ENCODE results near the gene CPNE4. TPM values are rescaled to one million over a fixed set of nuclear protein-coding genes. Genes with fewer than 3 reads are reported as not detected.

Gene CPNE4
- total and polyA plus RNA-seq, 2 donors (not counting 3 experiments of a cell fraction or from before 2014, with no cell fraction given): not detected

- no TSS peak for BruUV-seq (replicated peaks)
- no peaks in the 10 kb centered on the region for H4K20me1 ChIP-seq (replicated peaks; ENCODE audit: control insufficient read depth, extremely low read depth, insufficient read depth, low read length)
- TF ChIP-seq FOS (IDR thresholded peaks at IDR 0.05; ENCODE audit: borderline replicate concordance, insufficient read depth, low read length) (no peak), MAX (IDR thresholded peaks at IDR 0.05; ENCODE audit: insufficient read depth, insufficient read length) (no peak), EZH2 (IDR thresholded peaks at IDR 0.05; ENCODE audit: borderline replicate concordance, low read depth, low read length, severe bottlenecking) (no peak), POLR2AphosphoS5 (IDR thresholded peaks at IDR 0.05; ENCODE audit: insufficient read depth, low read depth, low read length) (no peak), GATA2 (IDR thresholded peaks at IDR 0.05; ENCODE audit: insufficient read depth, insufficient read length, low read depth, low read length) (no peak), POLR2A (IDR thresholded peaks at IDR 0.05; ENCODE audit: low read depth, low read length) (no peak), MYC (IDR thresholded peaks at IDR 0.05; ENCODE audit: low read depth, low read length) (no peak)
- no peak overlapping the region for H3K4me2 ChIP-seq (ENCODE audit: insufficient read depth, low read length)
- H2AFZ ChIP-seq (ENCODE audit: low read depth, low read length): no peak overlapping the region
- dilution Hi-C loops (cut with MboI; ENCODE audit: extremely low pct_ligation_motif_present, low sequenced_read_pairs) (no loop called here), intact Hi-C loops (cut with micrococcal nuclease) (no loop called here)
- H3K9ac ChIP-seq (replicated peaks; ENCODE audit: extremely low read depth, insufficient read depth, low read length): no peak overlapping the region
- peaks cover 6 to 16% of the 10 kb centered on the region in 2 experiments for H3K27me3 ChIP-seq (ENCODE audit: control insufficient read depth in 2 of 2, insufficient read depth in 2 of 2, low read length in 2 of 2)
- H3K36me3 ChIP-seq (ENCODE audit: control insufficient read depth in 2 of 2, extremely low read depth in 1 of 2, insufficient read depth in 2 of 2, low read length in 2 of 2): no peaks in the 10 kb centered on the region
- no peak overlapping the region for H3K4me3 ChIP-seq (replicated peaks in 1 of 3; ENCODE audit: insufficient read depth in 1 of 3, low read depth in 1 of 3, low read length in 3 of 3)
- no peak for FAIRE-seq
- ChIA-PET POLR2A (no interaction called here), CTCF (interaction anchor here (1.2 kb wide), 1 partner anchor 13 kb away, joined by 3 read pairs; no protein-coding TSS in a partner anchor)
- no peaks in the 10 kb centered on the region for H3K9me1 ChIP-seq (replicated peaks; ENCODE audit: control insufficient read depth, extremely low read depth, insufficient read depth, low read length)
- DNase-seq (ENCODE audit: low read depth, low spot score): no peak
- H3K79me2 ChIP-seq (ENCODE audit: control insufficient read depth, insufficient read depth, low read length): no peaks in the 10 kb centered on the region
- H3K9me3 ChIP-seq (replicated peaks; ENCODE audit: control insufficient read depth, insufficient read depth, low read length): no peaks in the 10 kb centered on the region
- H3K4me1 ChIP-seq (ENCODE audit: control insufficient read depth, extremely low read depth, insufficient read depth, low read length): no peaks in the 10 kb centered on the region
- no peak overlapping the region for H3K27ac ChIP-seq (ENCODE audit: insufficient read depth, low read depth, low read length)
Observed at GRCh38 chr3:131530843-131531242, 504.0 kb downstream of the CPNE4 start.

GRCh38 chr3:131530388-131530787 lies 504.4 kb downstream of the CPNE4 start:
- H3K9me1 ChIP-seq (replicated peaks; ENCODE audit: control insufficient read depth, extremely low read depth, insufficient read depth, low read length): no peaks in the 10 kb centered on the region
- BruUV-seq (replicated peaks): no TSS peak
- H2AFZ ChIP-seq (ENCODE audit: low read depth, low read length): no peak overlapping the region
- no peak overlapping the region for H3K4me2 ChIP-seq (ENCODE audit: insufficient read depth, low read length)
- no peaks in the 10 kb centered on the region for H3K4me1 ChIP-seq (ENCODE audit: control insufficient read depth, extremely low read depth, insufficient read depth, low read length)
- ChIA-PET POLR2A (no interaction called here), CTCF (interaction anchor here (1.2 to 1.4 kb wide), 2 partner anchors 11 to 13 kb away, joined by 3 read pairs; no protein-coding TSS in a partner anchor)
- no peak for TF ChIP-seq GATA2 (IDR thresholded peaks at IDR 0.05; ENCODE audit: insufficient read depth, insufficient read length, low read depth, low read length)
- no peak for TF ChIP-seq MAX (IDR thresholded peaks at IDR 0.05; ENCODE audit: insufficient read depth, insufficient read length)
- H3K79me2 ChIP-seq (ENCODE audit: control insufficient read depth, insufficient read depth, low read length): no peaks in the 10 kb centered on the region
- no peak for FAIRE-seq
- DNase-seq (ENCODE audit: low read depth, low spot score): no peak
- intact Hi-C loops (cut with micrococcal nuclease): no loop called here
- no peak overlapping the region for H3K9ac ChIP-seq (replicated peaks; ENCODE audit: extremely low read depth, insufficient read depth, low read length)
- no peaks in the 10 kb centered on the region for H3K36me3 ChIP-seq (ENCODE audit: control insufficient read depth in 2 of 2, extremely low read depth in 1 of 2, insufficient read depth in 2 of 2, low read length in 2 of 2)
- dilution Hi-C loops (cut with MboI; ENCODE audit: extremely low pct_ligation_motif_present, low sequenced_read_pairs): no loop called here
- no peak overlapping the region for H3K27ac ChIP-seq (ENCODE audit: insufficient read depth, low read depth, low read length)
- H3K9me3 ChIP-seq (replicated peaks; ENCODE audit: control insufficient read depth, insufficient read depth, low read length): no peaks in the 10 kb centered on the region
- no peaks in the 10 kb centered on the region for H4K20me1 ChIP-seq (replicated peaks; ENCODE audit: control insufficient read depth, extremely low read depth, insufficient read depth, low read length)
- peaks cover 6 to 16% of the 10 kb centered on the region in 2 experiments for H3K27me3 ChIP-seq (ENCODE audit: control insufficient read depth in 2 of 2, insufficient read depth in 2 of 2, low read length in 2 of 2)
- H3K4me3 ChIP-seq (replicated peaks in 1 of 3; ENCODE audit: insufficient read depth in 1 of 3, low read depth in 1 of 3, low read length in 3 of 3): no peak overlapping the region

Measured in endothelial cell of umbilical vein (primary cell).